Stimulated activated CD8-positive, alpha-beta memory T cell treated with anti-CD3 and anti-CD28 coated beads, Interleukin-15, amount 100 ng/mL, for 1 hour (primary cell): ENCODE measurements around the gene IGFL4.
A peak's percentile ranks its signal among the peaks of the same experiment; 100 is the strongest.

Source experiments
- DNase-seq: peaks from one replicate; pipeline ENCODE4 v3.0.0-alpha.2; 2020; ENCODE audit warnings: low read depth

IGFL4 gene

DNA sequence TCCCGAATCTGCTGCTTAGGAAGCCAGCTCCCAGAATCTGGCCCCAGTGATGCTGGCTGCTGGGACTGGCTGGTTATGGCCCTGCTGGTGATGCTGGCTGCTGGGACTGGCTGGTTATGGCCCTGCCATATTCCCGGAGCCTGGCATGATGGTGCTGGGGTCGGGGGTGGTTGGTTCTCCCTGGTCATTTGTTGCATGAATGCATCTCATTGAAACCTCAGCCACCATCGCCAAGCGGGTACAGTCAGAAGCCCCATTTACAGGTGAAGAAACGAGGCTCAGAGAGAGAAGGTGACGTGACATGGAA lies 20.0 kb downstream of the IGFL4 start:
- DNase-seq, result no peak

DNA sequence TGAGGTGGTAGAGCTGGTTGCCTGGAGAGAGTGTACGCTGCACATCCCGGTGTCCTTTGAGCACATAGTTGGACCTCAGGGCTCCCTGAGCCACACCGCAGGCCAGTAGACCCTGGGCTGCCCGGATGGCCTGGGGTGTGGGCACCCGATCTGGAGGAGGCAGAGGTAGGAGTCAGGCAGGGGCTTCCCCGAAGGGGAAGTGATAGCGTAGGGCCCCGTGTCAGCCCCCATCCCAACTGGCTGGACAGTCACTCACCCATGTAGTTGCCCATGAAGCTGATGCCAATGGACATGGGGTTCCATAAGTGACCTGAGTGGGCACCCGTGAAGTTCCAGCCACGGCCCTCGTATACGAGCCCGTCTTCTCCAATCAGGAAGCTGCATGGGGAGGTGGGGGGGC lies 21.5 kb downstream of the IGFL4 start:
- DNase-seq, result no peak

DNA sequence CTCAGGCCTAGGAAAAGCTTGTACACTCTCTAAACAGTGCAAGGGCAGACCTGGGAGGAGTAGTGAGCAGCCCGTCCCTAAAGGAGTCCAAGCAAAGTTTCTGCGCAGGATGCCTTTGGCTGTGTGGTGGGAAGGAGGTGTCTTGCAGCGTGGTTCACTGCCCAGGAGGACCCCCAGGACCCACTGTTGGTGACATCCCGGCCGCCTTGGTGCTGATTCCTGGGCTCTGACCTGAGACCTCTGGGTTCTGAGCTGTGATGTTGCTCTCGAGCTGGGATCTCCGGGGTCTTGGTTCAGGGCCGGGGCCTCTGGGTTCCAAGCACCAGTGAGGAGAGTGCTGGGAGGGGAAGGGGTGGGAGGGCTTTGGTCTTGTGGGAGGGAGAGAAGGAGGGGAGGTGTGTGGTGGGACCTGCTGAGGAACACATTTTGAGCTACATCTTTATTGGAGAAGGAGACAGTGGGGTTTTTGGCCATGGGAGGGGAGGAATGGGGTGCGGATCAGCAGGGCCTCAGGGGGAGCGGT lies 22.0 kb downstream of the IGFL4 start:
- DNase-seq, result no peak

DNA sequence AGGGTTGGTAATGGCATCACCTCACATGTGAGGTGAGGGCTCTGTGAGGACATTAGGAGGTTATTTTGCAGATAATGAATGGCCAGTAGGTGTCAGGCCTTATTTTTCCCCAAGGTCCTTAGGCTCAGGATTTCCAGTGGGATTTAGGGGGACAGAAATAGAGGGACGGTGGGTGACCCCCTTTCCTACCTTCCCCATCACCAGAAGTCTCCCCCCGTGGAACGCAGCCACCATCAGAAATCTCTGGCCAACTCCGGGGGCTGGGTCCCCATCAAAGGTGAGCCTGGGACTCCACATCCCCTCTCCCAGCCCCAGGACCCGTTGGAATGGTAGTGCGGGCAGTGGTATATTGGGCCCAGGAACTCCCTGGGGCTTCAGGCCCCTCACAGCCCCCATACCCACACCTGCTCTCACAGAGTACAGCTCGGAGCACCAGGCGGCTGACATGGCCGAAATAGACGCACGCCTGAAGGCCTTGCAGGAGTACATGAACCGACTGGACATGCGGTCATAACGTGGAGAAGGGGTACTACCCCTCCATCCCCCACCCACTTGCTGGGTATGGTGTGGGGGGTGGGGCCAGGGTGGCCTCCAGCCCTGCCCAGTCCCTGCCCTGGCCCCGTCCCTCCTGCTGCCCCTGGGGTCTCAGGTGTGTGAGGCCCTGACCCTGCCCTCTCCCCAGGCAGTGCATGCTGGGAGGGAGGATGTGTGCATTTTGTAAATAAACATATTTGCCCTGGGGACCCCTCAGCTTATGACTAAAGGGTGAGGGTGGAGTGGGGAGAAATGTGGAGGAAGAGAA lies 22.7 kb downstream of the IGFL4 start:
- no peak for DNase-seq

DNA sequence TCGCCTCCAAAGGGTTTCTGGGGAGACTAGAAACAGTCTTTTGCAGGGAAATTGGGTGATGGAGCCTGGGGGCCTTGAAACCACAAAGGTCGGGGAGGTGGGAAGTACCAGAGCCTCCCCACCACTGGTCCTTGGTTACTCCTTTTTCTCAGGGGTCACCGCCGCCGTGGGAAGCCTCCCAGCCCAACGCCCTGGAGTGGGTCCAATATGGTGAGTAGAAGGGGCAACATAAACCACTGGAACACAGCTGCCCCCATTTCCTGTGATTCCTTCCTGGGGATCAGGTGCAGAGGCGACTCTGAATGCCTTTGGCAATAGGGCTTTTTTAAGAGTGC lies 23.7 kb downstream of the IGFL4 start:
- DNase-seq, result no peak

DNA sequence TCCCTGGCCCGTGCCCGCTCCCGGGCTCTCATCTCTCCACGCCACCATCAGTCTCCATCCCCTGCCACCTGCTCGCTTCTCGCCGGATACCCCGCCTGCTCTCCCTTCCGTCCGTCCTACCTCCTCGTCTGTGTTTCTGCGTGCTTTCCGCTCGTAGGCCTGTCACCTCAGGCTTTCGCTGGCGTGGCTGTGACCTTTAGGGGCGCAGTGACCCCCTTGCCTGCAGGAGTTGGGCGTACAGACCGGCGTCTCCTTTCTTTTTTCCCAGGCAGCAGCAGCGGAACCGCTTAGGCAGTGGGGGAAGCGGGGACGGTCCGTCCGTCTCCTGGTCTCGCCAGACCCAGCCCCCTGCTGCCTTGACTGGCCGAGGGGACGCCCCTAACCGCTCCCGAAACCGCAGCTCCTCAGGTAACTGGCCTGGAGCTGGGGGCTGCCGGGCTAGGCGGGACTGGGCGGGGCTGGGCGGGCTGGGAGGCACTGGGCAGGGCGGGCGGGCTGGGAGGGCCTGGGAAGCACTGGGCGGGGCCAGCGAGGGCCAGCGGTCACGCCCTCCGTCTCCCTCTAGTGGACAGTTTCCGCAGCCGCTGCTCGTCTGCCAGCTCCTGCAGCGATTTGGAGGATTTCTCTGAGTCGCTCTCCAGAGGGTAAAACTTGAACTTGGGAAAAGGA lies 24.2 kb downstream of the IGFL4 start:
- peak; percentile 71 for DNase-seq

DNA sequence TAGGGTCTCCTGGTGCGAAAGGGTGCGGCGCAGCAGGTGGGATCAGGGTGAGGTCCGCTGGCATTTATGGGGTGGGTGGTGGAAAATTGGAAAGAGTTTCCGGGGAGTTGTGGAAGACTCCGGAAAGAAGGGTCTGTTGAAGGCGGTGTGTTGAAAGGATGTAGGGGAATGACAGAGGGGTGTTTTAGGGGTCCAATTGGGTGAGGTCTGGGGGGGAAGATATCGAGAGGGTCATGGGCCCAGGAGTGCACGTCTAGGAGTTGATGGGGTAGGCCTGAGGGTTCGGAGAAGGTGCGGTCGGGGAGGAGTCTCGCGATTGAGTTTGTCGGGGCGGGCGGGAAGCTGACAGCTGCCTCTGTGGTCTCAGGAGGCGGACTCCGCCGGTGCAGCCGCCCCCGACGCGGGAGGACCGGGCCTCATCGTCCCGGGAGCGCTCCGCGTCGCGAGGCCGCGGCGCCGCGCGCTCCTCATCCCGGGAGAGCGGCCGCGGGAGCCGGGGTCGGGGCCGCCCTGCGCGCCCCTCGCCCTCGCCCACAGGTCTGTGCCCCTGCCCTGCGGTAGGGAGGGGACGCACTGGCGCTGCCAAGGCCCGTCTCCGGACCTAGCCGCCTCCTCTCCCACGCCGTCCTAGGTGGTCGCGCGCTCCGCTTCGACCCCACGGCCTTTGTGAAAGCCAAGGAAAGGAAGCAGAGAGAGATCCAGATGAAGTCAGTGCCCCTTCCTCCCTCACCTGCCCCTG lies 24.9 kb downstream of the IGFL4 start:
- no peak for DNase-seq

DNA sequence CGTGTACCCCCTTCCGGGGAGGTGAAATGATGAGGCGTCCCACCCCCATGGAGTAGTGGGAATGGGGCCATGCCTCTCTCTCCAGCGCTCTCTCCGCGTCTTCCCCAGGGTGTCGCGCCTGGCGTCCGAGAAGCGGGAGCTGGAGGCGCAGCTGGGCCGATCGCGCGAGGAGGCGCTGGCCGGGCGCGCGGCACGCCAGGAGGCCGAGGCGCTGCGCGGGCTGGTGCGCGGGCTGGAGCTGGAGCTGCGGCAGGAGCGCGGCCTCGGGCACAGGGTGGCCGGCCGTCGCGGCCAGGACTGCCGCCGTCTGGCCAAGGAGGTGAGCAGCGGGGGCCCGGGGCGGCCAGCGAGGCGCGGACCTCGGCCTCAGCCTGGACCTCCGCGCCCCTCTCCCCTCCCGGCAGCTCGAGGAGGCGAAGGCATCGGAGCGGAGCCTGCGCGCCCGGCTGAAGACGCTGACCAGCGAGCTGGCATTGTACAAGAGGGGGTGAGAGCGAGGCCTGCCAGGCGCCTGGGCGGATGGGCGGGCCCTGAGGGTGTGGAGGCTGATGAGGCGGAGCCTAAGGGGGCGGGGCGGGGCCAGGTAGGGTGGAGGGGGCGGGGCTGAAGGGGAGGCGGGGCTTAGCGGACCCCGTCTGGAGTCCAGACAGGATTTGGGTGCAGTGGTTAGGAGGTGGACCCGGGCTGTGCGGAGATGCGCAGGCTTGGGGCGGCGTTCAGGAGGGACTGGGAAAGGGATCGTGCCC lies 25.7 kb downstream of the IGFL4 start:
- peak; percentile 32 for DNase-seq

GRCh38 chr19:46014534-46014933 lies 26.3 kb downstream of the IGFL4 start:
- no peak for DNase-seq

- peak; percentile 49 for DNase-seq
These were observed 31.0 kb downstream of the IGFL4 start for GRCh38 chr19:46009530-46010510.

DNA sequence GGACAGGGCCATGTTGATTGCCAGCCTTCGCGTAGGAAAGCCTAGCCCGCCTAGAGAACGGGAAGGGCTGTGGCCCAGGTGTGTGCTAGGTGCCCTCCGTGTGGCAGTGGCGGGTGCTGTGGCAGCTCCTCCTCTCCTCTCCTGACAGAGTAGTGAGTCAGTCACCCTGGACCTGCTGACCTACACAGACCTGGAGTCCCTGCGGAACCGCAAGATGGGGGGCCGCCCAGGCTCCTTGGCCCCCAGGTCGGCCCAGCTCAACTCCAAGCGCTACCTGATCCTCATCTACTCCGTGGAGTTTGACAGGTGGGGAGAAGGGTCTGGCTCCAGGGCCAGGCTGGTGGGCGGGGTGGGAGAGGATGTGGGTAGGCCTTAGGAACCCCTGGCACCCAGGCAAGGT lies 34.4 kb downstream of the IGFL4 start:
- DNase-seq, result no peak

- no peak for DNase-seq
These were observed 38.0 kb downstream of the IGFL4 start for GRCh38 chr19:46002678-46003275.

GRCh38 chr19:46000491-46001246 lies 40.1 kb downstream of the IGFL4 start:
- peak; percentile 57 for DNase-seq

DNA sequence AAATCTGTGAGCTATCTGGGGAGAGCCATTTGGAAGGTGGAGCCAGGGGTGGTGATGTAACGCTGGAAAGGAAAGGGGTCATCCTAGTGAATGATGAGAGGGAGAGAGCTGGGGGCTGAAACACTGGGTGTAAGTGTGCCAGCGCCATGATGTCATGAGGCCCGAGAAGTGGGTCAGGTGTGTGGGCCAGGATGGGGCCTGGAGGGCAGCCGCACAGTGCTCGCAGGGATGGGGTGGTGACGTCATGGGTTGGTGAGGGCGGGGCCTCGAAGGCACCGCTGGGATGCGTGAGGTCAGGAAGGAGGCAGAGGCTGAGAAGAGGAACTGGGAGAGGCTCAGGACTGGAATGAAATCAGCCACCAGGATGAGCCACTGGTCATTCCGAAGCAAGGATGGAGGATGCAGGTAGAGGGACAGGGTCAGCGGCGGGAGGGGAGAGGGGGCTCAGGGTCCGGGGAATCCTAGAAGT lies 41.1 kb downstream of the IGFL4 start:
- no peak for DNase-seq

- no peak for DNase-seq
These were observed 42.0 kb downstream of the IGFL4 start for GRCh38 chr19:45998834-45999233.

DNA sequence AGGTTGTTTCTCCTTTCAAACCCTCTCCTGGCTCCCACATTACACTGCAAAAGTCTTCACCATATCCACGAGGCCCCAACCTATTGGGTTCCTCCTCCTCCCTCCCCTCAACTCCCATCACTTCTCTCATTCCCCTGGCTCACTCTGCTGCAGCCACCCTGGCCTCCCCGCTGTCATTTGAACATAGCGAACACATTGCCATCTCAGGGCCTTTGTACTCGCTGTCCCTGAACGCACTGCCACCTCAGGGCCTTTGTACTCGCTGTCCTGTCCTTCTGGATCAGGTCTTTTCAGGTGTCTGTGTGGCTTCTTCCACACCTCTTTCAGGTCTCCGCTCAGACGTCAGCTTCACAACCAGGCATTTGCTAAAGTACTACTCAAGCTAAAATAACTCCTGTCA lies 43.9 kb downstream of the IGFL4 start:
- DNase-seq, result no peak

- no peak for DNase-seq
These were observed 45.0 kb downstream of the IGFL4 start for GRCh38 chr19:45995715-45996385.

DNA sequence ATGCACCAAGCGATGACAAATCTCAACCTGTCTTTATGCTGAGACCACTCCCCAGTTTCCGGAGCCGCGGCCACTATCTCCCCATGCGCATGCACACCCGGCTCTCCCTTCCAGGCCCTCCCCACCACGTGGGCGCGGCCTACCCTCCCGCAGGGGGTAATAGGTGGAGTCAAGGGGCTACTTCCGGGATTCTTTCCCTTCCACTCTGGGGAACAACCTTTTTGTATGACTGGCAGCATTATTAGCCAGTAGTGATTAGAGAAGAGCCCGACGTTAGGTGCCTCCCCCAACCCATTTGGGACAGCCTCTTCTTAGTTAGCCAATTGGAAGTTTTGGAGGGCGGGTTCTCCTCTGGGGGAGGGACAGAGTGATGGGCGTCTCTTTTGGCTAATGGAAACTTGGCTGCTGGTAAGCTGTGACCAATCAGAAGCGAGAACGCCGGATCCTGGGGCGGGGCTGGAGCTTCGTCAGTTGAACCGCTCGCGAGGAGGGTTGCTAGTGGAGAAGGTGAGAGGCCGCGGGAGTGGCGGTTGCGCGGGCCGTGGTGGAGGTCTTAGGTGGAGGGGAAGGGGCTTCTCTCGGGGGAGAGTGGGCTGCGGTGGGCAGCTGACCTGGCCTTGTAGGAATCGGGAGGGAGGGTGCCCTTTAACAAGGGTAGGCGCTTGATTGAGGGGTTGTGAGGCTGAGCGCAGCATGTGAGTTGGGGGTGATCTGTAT lies 45.6 kb downstream of the IGFL4 start, which contains the start of gene CCDC61:
Gene CCDC61 (plus strand): TSS at position 470 of the 717 bp plus-strand sequence. CDS start 7,552 bp downstream, outside the sequence.
- DNase-seq, result peak; percentile 93
